MCF 10A (cell line): ENCODE results near the gene PRKAA2. TPM values are rescaled to one million over a fixed set of nuclear protein-coding genes. Genes with fewer than 3 reads are reported as not detected.

Experiments used
- BruUV-seq: library from RNA; stranded (reverse); fragments of 400-500 nt; replicated peaks from 2 replicates; lab custom pipeline; 2021; lab: Mats Ljungman, UMichigan
- CTCF ChIA-PET: fragments of 300-600 bp; sonication (Branson Sonifier 250); formaldehyde crosslinking; extraction: SDS; loops from one replicate; lab custom pipeline; 2021; ENCODE audit warnings: antibody characterized with exemption, inconsistent platforms; lab: Yijun Ruan, JAX
- POLR2A ChIA-PET: fragments of 300-600, 350-650 bp; sonication (Branson Sonifier 250); formaldehyde crosslinking; extraction: SDS; loops from one replicate; lab custom pipeline; 2020; ENCODE audit warnings: antibody characterized with exemption, inconsistent platforms; lab: Yijun Ruan, JAX
- DNase-seq: peaks from one replicate; pipeline ENCODE4 v3.0.0-alpha.2; 2018; ENCODE audit not compliant: unreplicated experiment
- H3K27ac Mint-ChIP-seq: one replicate; pipeline ENCODE4 v1.8.0; 2022; ENCODE audit warnings: mild to moderate bottlenecking, low read depth, mixed read lengths; ENCODE audit not compliant: unreplicated experiment
- H3K27me3 Mint-ChIP-seq: one replicate; pipeline ENCODE4 v1.8.0; 2022; ENCODE audit warnings: mixed read lengths; ENCODE audit not compliant: insufficient read depth, unreplicated experiment
- H3K36me3 Mint-ChIP-seq: one replicate; pipeline ENCODE4 v1.8.0; 2022; ENCODE audit warnings: mild to moderate bottlenecking, moderate library complexity, mixed read lengths; ENCODE audit not compliant: insufficient read depth, unreplicated experiment
- H3K4me1 Mint-ChIP-seq: one replicate; pipeline ENCODE4 v1.8.0; 2022; ENCODE audit warnings: mixed read lengths; ENCODE audit not compliant: insufficient read depth, unreplicated experiment
- H3K4me3 Mint-ChIP-seq: one replicate; pipeline ENCODE4 v1.8.0; 2022; ENCODE audit warnings: mild to moderate bottlenecking, moderate library complexity, mixed read lengths; ENCODE audit not compliant: unreplicated experiment
- H3K9me3 Mint-ChIP-seq: one replicate; pipeline ENCODE4 v1.8.0; 2022; ENCODE audit warnings: mixed read lengths; ENCODE audit not compliant: unreplicated experiment
- intact Hi-C: fragments of 100-400 bp; cut with micrococcal nuclease; formaldehyde crosslinking; loops from 2 replicates; pipeline ENCODE4 v1.14.1; 2022
- total RNA-seq: library from RNA; stranded (reverse); gene quantifications from 2 replicates; pipeline ENCODE4 v1.2.3, GENCODE V29; 2022
- TF ChIP-seq, protein P1 (sequence below): fragments of 200-600 bp; IDR thresholded peaks from one replicate; pipeline ENCODE4 v1.8.0; 2022; ENCODE audit warnings: antibody characterized with exemption, mild to moderate bottlenecking; ENCODE audit not compliant: unreplicated experiment

The PRKAA2 gene
- total RNA-seq, 1 experiment from 2014 or later = 0.72 TPM

- POLR2A ChIA-PET = no interaction called here
- no peaks in the 10 kb centered on the region for H3K4me1 Mint-ChIP-seq
- CTCF ChIA-PET = interaction anchor here (0.6 kb wide), 1 partner anchor 1052 kb away, joined by 3 read pairs; no protein-coding TSS in a partner anchor
- H3K4me3 Mint-ChIP-seq = no peak overlapping the region
- BruUV-seq = no TSS peak
- intact Hi-C loops = no loop called here
- no peaks in the 10 kb centered on the region for H3K36me3 Mint-ChIP-seq
- DNase-seq = peak; percentile 32
- TF ChIP-seq, protein P1, sequence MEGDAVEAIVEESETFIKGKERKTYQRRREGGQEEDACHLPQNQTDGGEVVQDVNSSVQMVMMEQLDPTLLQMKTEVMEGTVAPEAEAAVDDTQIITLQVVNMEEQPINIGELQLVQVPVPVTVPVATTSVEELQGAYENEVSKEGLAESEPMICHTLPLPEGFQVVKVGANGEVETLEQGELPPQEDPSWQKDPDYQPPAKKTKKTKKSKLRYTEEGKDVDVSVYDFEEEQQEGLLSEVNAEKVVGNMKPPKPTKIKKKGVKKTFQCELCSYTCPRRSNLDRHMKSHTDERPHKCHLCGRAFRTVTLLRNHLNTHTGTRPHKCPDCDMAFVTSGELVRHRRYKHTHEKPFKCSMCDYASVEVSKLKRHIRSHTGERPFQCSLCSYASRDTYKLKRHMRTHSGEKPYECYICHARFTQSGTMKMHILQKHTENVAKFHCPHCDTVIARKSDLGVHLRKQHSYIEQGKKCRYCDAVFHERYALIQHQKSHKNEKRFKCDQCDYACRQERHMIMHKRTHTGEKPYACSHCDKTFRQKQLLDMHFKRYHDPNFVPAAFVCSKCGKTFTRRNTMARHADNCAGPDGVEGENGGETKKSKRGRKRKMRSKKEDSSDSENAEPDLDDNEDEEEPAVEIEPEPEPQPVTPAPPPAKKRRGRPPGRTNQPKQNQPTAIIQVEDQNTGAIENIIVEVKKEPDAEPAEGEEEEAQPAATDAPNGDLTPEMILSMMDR = no peak
- no peaks in the 10 kb centered on the region for H3K27me3 Mint-ChIP-seq
- no peak overlapping the region for H3K27ac Mint-ChIP-seq
- H3K9me3 Mint-ChIP-seq = no peaks in the 10 kb centered on the region
Observed at GRCh38 chr1:56627636-56628039, 17.5 kb upstream of the PRKAA2 start.

DNA sequence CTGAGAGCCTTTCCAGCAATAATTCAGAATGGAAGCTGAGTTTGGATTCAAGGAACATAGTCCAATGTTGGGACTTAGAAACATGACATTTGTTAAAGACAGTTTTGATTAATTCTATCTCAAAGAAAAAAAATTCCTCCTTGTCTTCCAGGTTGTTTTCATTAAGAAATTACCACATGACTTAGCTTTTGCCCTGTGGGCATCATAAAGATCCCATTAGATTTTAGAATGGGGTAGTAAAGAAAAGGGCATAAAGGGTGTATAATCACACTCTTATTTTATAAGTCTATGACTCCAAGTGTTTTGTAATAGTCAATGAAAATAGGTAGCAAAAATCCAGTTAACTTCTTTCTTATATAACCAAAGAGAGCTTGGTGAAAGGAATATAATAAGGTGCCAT is 14.3 kb upstream of the PRKAA2 start:
- no peak overlapping the region for H3K4me3 Mint-ChIP-seq
- ChIA-PET CTCF (no interaction called here), POLR2A (interaction anchor here (0.6 kb wide), 1 partner anchor 1124 kb away, joined by 3 read pairs; no protein-coding TSS in a partner anchor)
- intact Hi-C loops = no loop called here
- H3K27ac Mint-ChIP-seq = no peak overlapping the region
- H3K27me3 Mint-ChIP-seq = no peaks in the 10 kb centered on the region
- no peaks in the 10 kb centered on the region for H3K4me1 Mint-ChIP-seq
- no TSS peak for BruUV-seq
- H3K36me3 Mint-ChIP-seq = no peaks in the 10 kb centered on the region
- no peak for DNase-seq
- TF ChIP-seq, protein P1 = no peak
- no peaks in the 10 kb centered on the region for H3K9me3 Mint-ChIP-seq

GRCh38 chr1:56631901-56632300 is 13.2 kb upstream of the PRKAA2 start:
- no peaks in the 10 kb centered on the region for H3K27me3 Mint-ChIP-seq
- H3K27ac Mint-ChIP-seq = no peak overlapping the region
- no peak for DNase-seq
- H3K4me3 Mint-ChIP-seq = no peak overlapping the region
- BruUV-seq = no TSS peak
- no peaks in the 10 kb centered on the region for H3K9me3 Mint-ChIP-seq
- ChIA-PET CTCF (interaction anchor here (0.6 kb wide), 1 partner anchor 46 kb away, joined by 3 read pairs; no protein-coding TSS in a partner anchor), POLR2A (no interaction called here)
- TF ChIP-seq, protein P1 = no peak
- intact Hi-C loops = no loop called here
- H3K36me3 Mint-ChIP-seq = no peaks in the 10 kb centered on the region
- no peaks in the 10 kb centered on the region for H3K4me1 Mint-ChIP-seq

- BruUV-seq = no TSS peak
- H3K27me3 Mint-ChIP-seq = no peaks in the 10 kb centered on the region
- intact Hi-C loops = no loop called here
- H3K27ac Mint-ChIP-seq = no peak overlapping the region
- no peak overlapping the region for H3K4me3 Mint-ChIP-seq
- ChIA-PET CTCF (interaction anchor here (0.8 kb wide), 1 partner anchor 750 kb away, joined by 3 read pairs; no protein-coding TSS in a partner anchor), POLR2A (no interaction called here)
- no peaks in the 10 kb centered on the region for H3K9me3 Mint-ChIP-seq
- TF ChIP-seq, protein P1 = no peak
- H3K4me1 Mint-ChIP-seq = peaks cover 6% of the 10 kb centered on the region
- no peak for DNase-seq
- no peaks in the 10 kb centered on the region for H3K36me3 Mint-ChIP-seq
Observed at GRCh38 chr1:56634981-56635380, 10.1 kb upstream of the PRKAA2 start.
